KG1 (cell line): ENCODE measurements around the gene NUDT2.

ENCODE experiments used
- DNase-seq: peaks from one replicate; lab custom pipeline; 2025; lab: John Stamatoyannopoulos, UW

Gene NUDT2

DNA sequence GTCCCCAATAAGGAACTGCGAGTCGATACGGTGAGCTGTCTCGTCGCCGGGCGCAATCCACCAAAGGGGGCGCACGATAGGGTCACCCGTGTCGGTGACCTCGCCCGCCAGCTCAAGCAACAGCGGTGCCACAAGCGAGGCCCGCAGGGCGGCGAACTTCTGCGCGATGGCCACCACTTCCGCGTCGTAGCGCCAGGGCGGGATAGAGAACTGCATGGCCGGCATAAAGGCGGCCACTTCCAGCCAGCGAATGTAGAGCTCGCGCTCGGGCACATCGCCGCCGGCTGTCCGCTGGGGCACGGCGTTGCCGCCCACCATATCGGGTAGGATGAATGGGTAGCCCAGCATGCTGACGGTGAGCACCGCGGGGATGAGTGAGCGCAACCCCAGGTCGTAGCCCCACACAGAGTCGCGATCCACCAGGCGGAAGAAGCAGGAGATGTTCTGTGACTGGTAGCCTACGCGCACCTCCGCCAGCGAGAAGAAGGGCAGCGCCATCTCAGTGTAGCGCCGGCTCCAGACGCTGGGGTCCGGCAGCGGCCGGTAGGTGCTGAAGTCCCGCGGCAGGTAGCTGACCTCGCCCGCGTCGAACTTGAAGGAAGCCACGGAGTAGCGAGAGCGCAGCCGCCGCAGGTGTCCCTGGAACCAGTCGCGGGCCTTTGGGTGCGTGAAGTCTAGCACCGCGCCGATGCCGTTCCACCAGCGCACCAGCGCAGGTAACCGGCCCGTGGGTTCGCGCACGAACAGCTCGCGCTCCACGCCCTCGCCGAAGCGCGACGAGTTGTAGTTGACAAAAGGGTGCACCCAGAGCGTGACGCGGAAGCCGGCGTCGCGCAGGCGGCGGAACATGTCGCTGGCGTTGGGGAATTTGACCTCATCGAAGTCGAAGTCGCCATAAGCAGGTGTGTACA is 41.9 kb downstream of the NUDT2 start:
- no peak for DNase-seq

DNA sequence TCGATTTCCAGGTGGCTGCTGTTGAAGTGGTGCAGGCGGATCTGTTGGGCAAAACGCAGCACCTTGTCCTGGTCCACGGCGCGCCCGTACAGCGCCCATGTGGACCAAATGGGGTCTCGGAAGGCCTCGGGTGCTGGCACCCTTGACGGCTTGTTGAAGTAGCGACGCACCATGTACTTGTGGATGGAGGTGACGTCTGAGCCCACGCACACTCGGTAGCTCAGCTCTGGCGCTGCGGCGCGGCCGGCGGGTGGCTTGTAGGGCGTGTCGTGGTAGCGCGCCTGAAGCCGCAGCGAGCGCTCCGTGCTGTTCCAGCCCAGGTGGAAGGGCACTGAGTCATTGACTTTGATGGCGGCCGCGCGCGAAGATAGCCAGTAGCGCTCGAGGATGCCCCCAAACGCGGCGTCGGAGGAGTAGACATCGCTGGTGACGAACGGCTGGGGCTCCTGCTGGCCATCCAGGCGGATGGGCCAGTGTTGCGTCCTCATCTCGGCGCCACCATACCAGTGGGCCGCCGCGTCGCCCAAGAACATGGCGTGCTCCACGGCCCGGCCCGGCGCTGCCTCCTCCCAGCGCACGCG is 42.6 kb downstream of the NUDT2 start:
- DNase-seq, result no peak

DNA sequence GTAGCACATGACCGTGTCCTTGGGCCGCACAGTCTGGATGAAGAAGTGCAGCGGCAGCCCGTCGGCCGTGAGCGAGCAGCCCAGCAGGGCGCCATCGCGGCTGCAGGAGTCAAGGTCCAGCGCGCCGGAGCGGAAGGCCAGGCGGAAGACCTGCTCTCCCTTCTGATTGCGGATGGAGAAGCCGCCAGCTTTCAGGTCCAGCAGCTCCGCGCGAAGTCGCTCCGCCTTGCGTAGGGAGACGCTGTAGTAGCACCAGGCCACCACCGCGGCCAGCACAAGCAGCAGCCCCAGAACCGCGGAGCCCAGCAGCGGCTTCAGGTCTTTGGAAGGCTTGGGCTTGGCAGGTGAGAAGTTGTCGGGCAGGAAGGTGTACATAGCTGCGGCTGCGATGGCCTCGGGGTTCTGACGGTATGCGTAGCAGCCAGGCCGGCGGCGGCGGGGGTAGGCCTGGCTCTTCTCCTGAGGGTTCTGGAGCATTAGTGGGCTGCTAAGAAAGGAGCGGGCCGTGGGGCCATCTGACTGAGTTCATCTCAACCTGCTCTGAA is 43.2 kb downstream of the NUDT2 start:
- no peak for DNase-seq

DNA sequence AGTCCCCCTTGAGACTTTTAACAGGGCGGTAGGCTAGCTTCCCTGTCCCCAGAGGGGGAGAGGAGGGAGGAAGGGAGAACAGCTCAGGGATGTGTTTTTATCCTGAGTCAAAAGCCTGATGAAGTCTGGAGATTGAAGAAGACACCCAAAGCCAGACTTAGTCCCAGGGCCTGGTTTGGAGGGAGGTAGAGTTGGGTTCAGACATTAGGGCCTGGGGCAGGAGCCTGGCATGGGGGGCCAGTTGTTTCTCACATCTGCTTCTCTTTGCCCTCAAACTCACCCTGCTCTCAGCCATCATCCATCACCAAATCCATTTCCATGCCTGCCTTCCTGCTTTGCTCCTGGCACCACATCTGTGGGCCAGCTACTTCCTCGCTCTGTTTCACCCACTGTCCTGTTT is 44.4 kb downstream of the NUDT2 start:
- DNase-seq, result no peak

DNA sequence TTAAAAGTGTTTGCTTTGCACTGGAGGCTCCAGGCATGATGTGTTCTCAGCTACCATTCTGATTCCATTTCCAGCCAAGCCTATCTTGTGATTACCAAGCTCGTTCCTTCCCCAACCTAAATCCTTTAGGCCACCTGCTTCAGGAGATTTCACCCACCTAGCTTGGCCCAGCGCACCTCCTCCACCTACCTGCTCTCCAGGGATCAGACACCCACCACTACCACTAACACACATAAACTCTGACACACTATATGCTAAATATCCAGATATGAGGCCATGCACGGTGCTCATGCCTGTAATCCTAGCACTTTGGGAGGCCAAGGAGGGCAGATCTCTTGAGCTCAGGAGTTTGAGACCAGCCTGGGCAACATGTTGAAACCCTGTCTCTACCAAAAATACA is 45.0 kb downstream of the NUDT2 start:
- DNase-seq, result no peak

DNA sequence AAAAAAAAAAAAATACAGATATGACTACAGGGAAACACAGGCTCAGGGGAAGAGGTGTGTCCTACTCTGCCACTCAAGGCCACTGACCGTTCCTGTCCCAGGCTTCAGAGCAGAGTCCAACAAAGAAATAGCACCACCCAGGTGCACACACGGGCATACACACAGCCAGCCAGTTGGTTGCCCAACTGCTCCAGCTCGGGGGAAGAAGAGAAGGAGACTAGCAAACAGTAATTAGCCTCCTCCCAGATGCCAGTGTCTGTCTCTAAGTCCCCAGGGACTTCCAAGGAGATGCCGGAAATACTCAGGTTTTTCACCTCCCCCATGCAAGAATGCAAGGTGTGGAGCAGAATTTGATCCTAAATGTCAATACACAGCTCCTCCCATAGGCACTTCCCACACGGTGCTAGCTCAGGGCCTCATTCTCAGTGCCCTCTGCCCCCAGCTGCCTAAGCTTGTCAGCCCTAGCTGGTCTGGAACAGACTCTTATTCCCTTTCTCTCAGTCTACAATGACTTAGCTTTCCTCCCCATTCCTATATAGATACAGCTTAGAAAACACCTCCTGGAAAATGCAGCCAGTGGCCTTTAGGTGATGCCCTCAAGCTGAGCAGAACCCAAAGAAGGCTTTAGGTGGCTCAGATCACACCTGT is 45.7 kb downstream of the NUDT2 start:
- no peak for DNase-seq

DNA sequence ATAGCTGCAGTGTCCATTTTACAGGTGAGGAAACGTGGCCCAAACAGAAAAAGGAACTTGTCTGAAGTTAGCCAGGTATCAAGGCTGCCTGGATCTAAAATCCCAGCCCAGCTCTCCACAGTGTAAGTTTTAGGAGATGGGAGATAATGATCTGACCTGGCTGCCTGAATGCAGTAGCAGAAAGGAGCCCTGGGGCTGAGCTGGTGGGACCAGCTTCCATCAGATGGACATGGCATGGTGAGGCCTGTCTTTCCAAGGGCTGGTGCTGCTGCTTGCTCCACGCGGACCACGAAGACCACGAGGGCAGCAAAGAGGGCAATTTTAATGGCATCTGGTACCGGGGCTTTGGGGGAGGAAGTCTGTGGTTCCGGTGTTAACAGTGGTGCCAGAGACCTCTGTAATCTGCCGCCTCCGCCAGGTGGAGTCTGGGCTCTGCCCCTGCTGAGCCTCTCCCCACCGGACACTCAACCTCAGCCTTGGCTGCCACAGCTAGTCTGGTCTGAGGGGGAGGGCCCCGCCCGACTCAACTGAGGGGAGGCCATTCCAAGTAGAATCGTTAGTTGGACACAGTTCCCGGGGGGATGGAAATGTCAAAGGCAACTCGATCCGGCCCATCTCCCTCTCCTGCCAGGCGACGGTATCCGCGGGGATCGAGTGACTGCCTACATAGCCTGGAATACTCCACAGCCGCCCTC is 46.7 kb downstream of the NUDT2 start:
- no peak for DNase-seq

DNA sequence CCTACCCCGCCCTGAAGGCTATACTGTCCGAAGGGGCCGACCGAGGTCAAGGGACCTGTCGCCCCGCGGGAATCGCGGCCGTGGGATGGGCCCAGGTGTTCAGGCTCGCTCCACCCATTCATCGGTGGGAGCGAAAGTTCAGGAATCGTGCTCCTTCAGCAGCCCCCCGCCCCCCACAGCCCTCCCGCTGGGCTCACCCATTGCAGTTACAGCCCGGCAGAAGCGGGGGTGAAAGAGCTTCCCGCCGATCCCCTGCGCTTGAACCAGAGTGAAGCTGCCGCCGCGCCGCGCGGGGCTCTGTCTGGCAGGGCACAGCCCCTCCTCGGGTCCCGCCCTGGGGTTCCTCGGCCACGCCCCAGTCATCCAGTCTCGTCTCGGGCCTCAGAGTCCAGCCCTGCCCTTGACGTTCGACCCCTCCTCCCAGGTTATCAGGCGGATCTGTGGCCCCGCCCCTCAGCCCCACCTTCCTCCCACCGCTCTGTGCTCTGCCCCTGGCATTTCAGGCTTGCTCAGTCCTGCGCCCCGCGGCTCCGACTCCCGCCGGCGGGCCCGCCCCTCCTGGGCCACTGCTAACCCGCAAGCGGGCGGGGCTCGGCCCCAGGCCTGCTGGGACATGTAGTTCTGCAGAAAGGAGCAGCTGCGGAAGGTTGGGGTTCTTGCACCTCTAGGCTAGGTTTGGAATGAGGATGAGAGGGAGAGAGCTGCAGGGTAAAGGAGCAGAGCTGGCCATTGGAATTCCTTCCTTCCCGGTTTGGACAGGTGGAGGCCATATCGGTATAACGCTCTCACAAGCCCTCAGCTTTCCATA is 47.4 kb downstream of the NUDT2 start, which contains the start of gene MYORG:
Gene MYORG (minus strand): TSS at position 303 of the 808 bp plus-strand sequence. CDS start 3,955 bp downstream, outside the sequence.
- DNase-seq, result peak; percentile 79

DNA sequence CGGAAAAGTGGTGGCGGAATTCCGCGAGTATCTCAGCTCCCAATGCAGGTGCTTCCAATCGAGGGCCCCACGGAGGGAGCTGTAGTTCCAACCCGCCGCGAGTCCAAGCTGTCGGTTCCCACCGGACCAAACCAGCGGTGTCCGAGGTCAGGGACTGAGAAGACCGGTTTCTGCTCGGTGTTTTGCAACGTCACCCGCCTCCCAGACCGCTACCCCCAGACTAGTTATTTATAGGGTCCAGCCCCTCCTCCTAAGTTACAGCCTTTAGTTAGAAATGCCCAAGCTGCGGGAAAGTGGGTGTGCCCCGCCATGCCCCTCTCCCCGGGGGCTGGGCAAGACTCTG is 48.0 kb downstream of the NUDT2 start:
- DNase-seq, result no peak

DNA sequence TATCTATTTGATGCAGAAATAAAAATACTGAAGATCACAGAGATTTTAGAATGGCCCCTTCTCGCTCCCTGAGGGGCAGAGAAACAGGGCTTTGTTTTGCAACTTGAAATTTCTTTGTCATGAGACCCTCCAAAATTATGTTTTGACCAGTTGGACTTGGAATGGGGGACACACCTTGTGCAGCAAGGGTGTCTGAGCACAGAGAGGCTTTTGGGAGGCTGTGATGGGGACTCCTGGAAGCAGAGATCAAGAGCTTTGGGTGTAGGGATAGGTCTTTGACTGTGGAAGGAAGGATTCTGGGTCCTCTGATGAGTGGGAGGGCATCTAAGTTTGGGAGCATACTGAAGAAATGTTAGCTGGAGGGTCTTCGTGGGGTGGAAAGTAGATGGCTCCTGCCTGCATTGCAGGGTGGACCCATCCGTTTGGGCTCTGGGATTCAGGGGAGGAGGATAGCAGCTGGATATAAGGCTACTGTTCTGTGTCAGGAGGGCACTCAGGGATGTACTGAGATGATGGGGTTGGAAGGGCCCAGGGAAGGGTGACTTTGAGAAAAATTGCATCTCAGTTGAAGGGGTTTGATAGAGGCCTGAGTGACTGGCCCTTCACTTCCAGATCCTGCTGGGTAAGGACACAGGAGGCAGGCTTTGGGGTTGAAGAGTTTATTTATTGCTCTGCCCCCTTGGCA is 49.1 kb downstream of the NUDT2 start:
- no peak for DNase-seq

DNA sequence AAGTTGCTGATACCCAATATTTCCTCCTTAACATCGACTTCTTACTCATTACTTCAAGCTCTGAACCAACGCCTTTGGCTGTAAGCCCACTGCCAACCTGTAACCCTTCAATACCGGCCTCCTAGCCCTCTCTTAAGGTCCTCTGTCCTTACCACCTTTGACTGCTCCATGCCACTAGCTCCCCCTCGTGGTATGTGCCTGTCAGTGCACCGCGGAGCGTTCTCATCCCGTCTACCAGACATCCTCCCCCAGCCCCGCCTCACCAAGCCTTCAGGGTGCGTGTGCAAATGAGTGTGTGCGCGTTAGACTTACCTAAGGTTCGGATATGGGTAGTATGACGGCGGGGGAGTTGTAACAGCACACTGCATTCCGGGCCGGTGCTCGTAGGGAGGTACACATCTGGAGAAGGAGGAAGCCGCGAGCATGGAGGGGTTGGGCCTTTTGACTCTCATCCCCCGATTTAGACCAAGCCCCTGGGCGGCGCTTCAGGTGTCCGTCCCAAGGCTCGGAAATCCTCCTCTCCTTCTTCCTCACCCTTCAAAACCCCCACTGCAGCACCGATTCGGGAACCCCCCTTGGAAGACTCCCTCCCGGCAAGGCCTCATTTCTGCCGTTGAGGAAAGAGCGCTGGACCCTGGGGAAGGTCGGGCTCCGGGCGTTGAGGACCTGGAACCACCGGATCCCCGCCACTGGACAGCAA is 50.1 kb downstream of the NUDT2 start:
- DNase-seq, result peak; percentile 68

DNA sequence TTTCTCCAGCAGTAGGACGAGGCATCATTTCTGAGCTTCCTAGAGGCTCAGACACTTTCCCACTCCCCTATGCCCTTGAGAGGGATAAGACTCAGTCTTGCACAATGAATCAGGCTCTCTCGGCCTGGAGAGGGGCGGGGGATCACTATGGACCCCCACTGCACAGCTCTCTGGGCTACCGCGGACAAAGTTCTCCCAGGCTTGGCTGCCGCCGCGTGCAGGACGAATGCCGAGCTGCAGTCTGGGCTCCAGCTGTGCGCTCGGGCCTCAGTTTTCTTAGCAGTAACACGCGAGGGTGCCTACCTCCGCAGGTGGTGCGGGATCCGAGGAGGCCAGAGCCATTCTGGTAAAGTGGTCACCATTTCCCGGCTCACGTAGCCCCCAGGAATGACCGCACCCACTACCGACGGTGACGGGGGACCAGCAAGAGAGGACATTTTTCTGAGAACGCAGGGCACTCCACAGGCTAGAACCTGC is 50.7 kb downstream of the NUDT2 start:
- DNase-seq, result no peak

DNA sequence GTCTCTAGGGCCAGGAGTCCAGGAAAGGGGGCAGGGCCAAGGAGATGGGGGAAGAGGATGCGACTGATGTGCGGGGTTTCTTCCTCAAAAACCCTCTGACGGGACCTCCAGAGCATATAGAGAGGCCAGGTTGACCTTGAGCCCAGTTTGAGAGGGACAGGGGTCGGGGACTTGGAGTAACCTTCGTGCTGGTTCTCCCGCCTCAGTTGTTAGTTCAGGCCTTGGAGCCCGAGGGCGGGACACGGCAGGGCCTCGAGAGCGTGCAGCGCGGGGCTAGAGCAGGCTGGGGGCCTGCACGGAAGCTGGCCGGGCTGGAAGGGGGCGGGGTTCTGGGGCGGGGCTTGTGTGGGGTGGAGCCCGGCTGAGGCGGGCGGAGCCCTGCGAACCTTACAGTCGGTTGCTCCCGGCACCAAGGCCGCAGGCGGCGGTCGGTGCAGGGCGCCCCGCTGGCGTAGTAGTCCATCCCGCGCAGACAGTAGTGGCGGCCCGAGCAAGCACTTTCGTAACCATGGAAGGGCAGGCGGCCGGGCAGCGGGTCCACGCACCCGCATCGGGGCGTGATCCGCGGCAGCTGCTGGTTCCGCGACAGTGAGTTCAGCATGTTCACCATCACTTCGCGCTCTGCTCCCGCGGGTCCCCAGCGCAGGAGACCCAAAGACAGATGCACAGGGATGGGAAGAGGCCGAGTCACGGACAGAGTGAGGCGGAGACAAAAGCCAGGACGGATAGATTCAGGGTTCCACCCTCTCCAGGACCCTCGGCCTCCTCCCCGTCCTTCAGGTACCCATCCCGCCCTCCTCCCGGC is 51.3 kb downstream of the NUDT2 start:
- DNase-seq, result no peak

DNA sequence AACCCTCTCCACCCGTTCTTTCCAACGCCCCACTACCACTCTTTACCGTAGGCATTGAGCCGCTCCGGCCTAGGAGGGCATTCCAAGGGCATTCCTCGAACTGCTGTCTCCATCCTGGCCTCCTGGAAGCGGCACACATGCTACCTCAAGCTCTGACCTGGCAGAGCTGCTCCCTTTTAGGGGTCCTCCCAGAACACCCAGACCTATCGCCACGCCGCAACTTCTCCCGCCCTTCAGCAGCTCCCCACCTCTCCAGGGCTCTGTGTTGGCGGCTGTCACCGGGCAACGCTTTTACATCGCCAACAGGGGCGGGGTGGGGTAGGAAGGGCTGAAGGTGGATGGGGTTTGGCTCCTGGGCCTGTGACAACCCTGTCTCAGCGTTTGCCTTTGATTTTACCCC is 52.0 kb downstream of the NUDT2 start:
- DNase-seq, result no peak

DNA sequence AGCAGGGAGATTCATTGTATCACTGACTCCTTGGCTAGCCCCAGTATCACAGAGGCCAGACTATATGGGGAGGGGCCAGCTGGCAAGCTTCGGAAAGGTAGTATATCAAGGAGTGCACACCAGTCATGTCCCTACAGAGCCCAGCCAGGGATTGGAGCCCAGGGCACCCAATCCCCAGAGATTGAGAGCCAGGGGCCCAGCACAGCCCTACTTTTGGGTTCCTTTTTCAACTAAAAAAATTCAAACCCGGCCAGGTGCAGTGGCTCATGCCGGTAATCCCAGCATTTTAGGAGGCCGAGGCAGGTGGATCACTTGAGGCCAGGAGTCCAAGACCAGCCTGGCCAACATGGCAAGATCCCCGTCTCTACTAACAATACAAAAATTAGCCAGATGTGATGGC is 52.7 kb downstream of the NUDT2 start:
- DNase-seq, result no peak

DNA sequence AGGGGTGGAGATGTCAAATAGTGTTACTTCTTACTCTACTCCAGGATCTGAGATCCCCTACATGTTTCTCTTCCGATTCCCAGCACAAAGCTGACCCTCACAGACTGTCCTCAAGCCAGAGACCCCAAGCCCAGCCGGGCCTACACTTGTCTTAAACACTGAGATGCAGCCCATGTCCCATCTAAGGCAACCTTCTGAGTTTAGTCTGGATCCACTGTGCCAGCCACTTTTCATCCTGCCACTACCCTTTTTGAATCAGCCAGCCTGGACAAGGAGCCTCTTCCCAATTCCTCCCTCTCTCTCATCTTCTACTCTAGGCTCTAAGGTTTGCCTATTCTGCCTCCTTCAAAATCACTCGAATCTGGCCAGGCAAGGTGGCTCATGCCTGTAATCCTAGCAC is 53.5 kb downstream of the NUDT2 start:
- no peak for DNase-seq

DNA sequence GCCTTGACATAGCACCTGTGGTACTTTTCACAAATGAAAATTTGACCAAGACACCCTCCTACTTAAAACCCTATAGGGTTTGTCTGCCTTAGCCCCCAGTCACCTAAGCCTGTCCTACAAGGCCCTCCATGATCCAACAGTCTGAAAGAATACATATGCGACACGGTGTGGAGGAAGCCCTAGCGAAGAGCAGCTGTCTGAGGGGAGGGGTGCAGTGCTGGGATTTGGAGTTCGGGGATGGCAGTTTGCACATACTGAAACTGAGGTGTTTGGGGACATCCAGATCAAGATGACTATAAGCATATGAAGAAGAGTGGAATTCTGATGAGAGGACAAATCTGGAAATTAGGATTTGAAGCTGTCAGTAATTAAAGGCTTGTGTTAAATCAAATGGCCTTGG is 54.5 kb downstream of the NUDT2 start:
- DNase-seq, result no peak

DNA sequence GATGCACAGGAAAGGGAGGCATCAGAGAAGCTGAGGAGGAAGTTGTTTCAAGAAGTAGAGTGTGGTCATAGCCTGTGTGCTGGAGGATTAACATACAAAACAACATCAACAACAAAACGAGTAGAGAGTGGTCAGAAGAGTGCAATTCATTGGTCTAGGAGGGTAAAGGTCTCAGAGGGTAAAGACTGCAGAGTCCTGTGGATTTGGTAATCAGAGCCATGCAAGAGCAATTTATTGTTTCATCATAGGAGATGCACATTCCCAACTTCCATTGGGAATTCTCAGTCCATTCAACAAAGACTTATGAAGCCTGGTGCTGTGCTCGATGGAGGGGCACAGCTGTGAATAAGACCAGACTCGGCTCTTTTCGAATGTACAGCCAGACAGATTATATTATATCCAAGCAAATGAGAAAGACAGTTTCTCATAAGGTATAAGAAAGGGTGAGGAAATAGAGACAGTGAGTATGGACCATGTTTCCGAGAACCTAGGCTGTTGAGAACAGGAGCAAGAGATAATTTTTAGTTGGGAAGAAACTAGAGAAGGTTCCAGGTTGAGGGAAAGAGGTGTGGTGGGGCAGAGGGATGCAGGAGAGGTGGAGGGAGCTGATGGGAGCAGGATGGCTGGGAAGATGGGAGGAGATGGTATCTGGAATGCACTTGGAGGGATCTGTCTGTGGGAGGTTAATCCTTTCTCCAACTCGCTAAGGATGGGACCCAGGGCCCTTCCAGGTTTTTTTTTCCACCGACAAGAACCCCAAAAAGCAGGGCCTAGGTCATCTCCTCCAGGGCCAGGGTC is 55.2 kb downstream of the NUDT2 start:
- no peak for DNase-seq
